CD4-positive, alpha-beta T cell (primary cell): Measurements from ENCODE around the gene ARHGEF28. TPM values are rescaled to one million over a fixed set of nuclear protein-coding genes. Genes with fewer than 3 reads are reported as not detected.

Source experiments
- ATAC-seq: fragments of 200-7000 bp; cut with Tn5 transposase; one replicate; pipeline ENCODE4 v1.10.0; 2022; ENCODE audit warnings: mild to moderate bottlenecking; ENCODE audit not compliant: poor library complexity
- CTCF ChIA-PET: fragments of 350-600 bp; sonication (Branson Sonifier 250); formaldehyde crosslinking; loops from one replicate; lab custom pipeline; 2021; ENCODE audit warnings: antibody characterized with exemption, inconsistent platforms; lab: Charles Lee
- POLR2A ChIA-PET: fragments of 350-600 bp; sonication (Branson Sonifier 250); formaldehyde crosslinking; loops from one replicate; lab custom pipeline; 2021; ENCODE audit warnings: antibody characterized with exemption, inconsistent platforms; lab: Charles Lee
- DNase-seq, 14 experiments: peaks; one replicate each; pipeline ENCODE4 v3.0.0-alpha.2; 2013 to 2020; ENCODE audit warnings: mixed read lengths in 2 of 14
- H3K27ac ChIP-seq, 2 donors: one replicate each; pipeline versions ENCODE4 v1.5.1 to v1.7.0; 2013; ENCODE audit warnings: low read length in 2 of 2, low read depth in 1 of 2, mild to moderate bottlenecking in 1 of 2
- H3K27me3 ChIP-seq, 2 experiments: 1 replicate in 1 of 2; 2 replicates in 1 of 2; pipeline versions ENCODE4 v1.6.1 to v1.7.0; 2013; ENCODE audit warnings: low read length in 2 of 2, control low read depth in 1 of 2, mild to moderate bottlenecking in 1 of 2, moderate library complexity in 1 of 2; ENCODE audit not compliant: insufficient read depth in 2 of 2, control insufficient read depth in 1 of 2
- H3K36me3 ChIP-seq: one replicate; pipeline ENCODE4 v1.6.1; 2013; ENCODE audit warnings: low read length, control low read depth; ENCODE audit not compliant: insufficient read depth
- H3K4me1 ChIP-seq: one replicate; pipeline ENCODE4 v1.6.1; 2013; ENCODE audit warnings: low read length, control low read depth; ENCODE audit not compliant: insufficient read depth
- H3K4me3 ChIP-seq: one replicate; pipeline ENCODE4 v1.5.1; 2013; ENCODE audit warnings: mild to moderate bottlenecking, low read length, moderate library complexity
- H3K9me3 ChIP-seq, 2 experiments: 1 replicate in 1 of 2; 2 replicates in 1 of 2; pipeline versions ENCODE4 v1.6.1 to v1.7.0; 2013; ENCODE audit warnings: low read length in 2 of 2, mild to moderate bottlenecking in 2 of 2, control low read depth in 1 of 2, moderate library complexity in 1 of 2; ENCODE audit not compliant: control insufficient read depth in 1 of 2, insufficient read depth in 1 of 2
- H3K27ac Mint-ChIP-seq: one replicate; pipeline ENCODE4 v1.8.0; 2020; ENCODE audit warnings: mixed read lengths
- H3K27me3 Mint-ChIP-seq: one replicate; pipeline ENCODE4 v1.8.0; 2021; ENCODE audit warnings: mixed read lengths
- H3K36me3 Mint-ChIP-seq: one replicate; pipeline ENCODE4 v1.8.0; 2021; ENCODE audit warnings: low read depth, mixed read lengths
- H3K4me1 Mint-ChIP-seq: one replicate; pipeline ENCODE4 v1.8.0; 2021; ENCODE audit warnings: low read depth, mixed read lengths
- H3K4me3 Mint-ChIP-seq: one replicate; pipeline ENCODE4 v1.8.0; 2020; ENCODE audit warnings: mild to moderate bottlenecking, mixed read lengths
- H3K9me3 Mint-ChIP-seq: one replicate; pipeline ENCODE4 v1.8.0; 2020; ENCODE audit warnings: mixed read lengths
- CTCF ChIP-seq: fragments of 200-600 bp; IDR thresholded peaks from one replicate; pipeline ENCODE4 v1.8.0; 2022; ENCODE audit warnings: antibody characterized with exemption, mild to moderate bottlenecking
- intact Hi-C, 2 experiments: fragments of 100-400 bp; cut with DNase I in 1 of 2; cut with micrococcal nuclease in 1 of 2; formaldehyde crosslinking; loops; one replicate each; pipeline versions ENCODE4 v1.15.1 to v1.9.0; 2023 to 2025; cut with DNase I, micrococcal nuclease
- total RNA-seq, 174 experiments: library from RNA in 2 of 174; stranded (reverse) in 2 of 174; gene quantifications; one replicate each; pipeline ENCODE4 v1.2.3 and lab custom pipeline; 2021 to 2026

The ARHGEF28 gene
- total RNA-seq, 2 experiments from 2014 or later, result not detected

GRCh38 chr5:73862796-73863195 lies 236.8 kb downstream of the ARHGEF28 start:
- H3K27ac Mint-ChIP-seq, result no peak overlapping the region
- no peaks in the 10 kb centered on the region for H3K4me1 Mint-ChIP-seq
- Histone ChIP-seq H3K27ac (no peak overlapping the region), H3K36me3 (no peaks in the 10 kb centered on the region), H3K27me3 (peaks cover 4 to 13% of the 10 kb centered on the region in 2 experiments), H3K4me3 (no peak overlapping the region), H3K9me3 (no peaks in the 10 kb centered on the region), H3K4me1 (no peaks in the 10 kb centered on the region)
- ATAC-seq (no peak), DNase-seq (no peak)
- intact Hi-C loops, result no loop called here
- H3K36me3 Mint-ChIP-seq, result no peaks in the 10 kb centered on the region
- ChIA-PET CTCF (no interaction called here), POLR2A (no interaction called here)
- H3K9me3 Mint-ChIP-seq, result no peaks in the 10 kb centered on the region
- peaks cover 44% of the 10 kb centered on the region for H3K27me3 Mint-ChIP-seq
- no peak for TF ChIP-seq CTCF
- H3K4me3 Mint-ChIP-seq, result no peak overlapping the region

- peaks cover 44% of the 10 kb centered on the region for H3K27me3 Mint-ChIP-seq
- no peaks in the 10 kb centered on the region for H3K36me3 ChIP-seq
- POLR2A ChIA-PET, result no interaction called here
These were observed 237.9 kb downstream of the ARHGEF28 start for GRCh38 chr5:73863876-73864275.

GRCh38 chr5:73865315-73865714 lies 239.3 kb downstream of the ARHGEF28 start:
- Histone ChIP-seq H3K27ac (no peak overlapping the region), H3K36me3 (no peaks in the 10 kb centered on the region), H3K27me3 (peaks cover 4 to 13% of the 10 kb centered on the region in 2 experiments), H3K4me3 (no peak overlapping the region), H3K9me3 (no peaks in the 10 kb centered on the region), H3K4me1 (no peaks in the 10 kb centered on the region)
- Mint-ChIP-seq H3K27me3 (peaks cover 37% of the 10 kb centered on the region), H3K4me1 (no peaks in the 10 kb centered on the region), H3K36me3 (no peaks in the 10 kb centered on the region), H3K4me3 (no peak overlapping the region), H3K9me3 (no peaks in the 10 kb centered on the region), H3K27ac (no peak overlapping the region)
- ATAC-seq (no peak), DNase-seq (no peak)
- CTCF ChIA-PET, result no interaction called here
- POLR2A ChIA-PET, result no interaction called here
- intact Hi-C loops, result no loop called here
- no peak for TF ChIP-seq CTCF

More at GRCh38 chr5:73863876-73864275, 237.9 kb downstream of the ARHGEF28 start:
- DNase-seq (no peak), ATAC-seq (no peak)
- TF ChIP-seq CTCF, result no peak
- no peak overlapping the region for H3K4me3 ChIP-seq
- no peaks in the 10 kb centered on the region for H3K9me3 Mint-ChIP-seq
- H3K27me3 ChIP-seq, result peaks cover 4 to 13% of the 10 kb centered on the region in 2 experiments
- CTCF ChIA-PET, result no interaction called here
- H3K4me3 Mint-ChIP-seq, result no peak overlapping the region
- H3K9me3 ChIP-seq, result no peaks in the 10 kb centered on the region
- no peaks in the 10 kb centered on the region for H3K36me3 Mint-ChIP-seq
- H3K4me1 ChIP-seq, result no peaks in the 10 kb centered on the region
- H3K27ac Mint-ChIP-seq, result no peak overlapping the region
- H3K27ac ChIP-seq, result no peak overlapping the region
- no peaks in the 10 kb centered on the region for H3K4me1 Mint-ChIP-seq
- intact Hi-C loops, result no loop called here
